NCI-H460 (cell line): ENCODE results near the gene COL5A2. TPM values are rescaled to one million over a fixed set of nuclear protein-coding genes. Genes with fewer than 3 reads are reported as not detected.

ENCODE experiments used
- DNase-seq: peaks from one replicate; pipeline ENCODE4 v3.0.0-alpha.2; 2016; ENCODE audit warnings: low read depth; ENCODE audit errors: extremely low read depth
- total RNA-seq: library from RNA; depleted of rRNA; stranded (reverse); fragments of >200 nt; shearing (Covaris generic); gene quantifications from 2 replicates; pipeline ENCODE4 v1.2.3, GENCODE V29; 2014

Gene COL5A2
- total RNA-seq, 1 experiment from 2014 or later: 1,098 TPM

GRCh38 chr2:189111063-189111715, 68.4 kb downstream of the COL5A2 start:
- DNase-seq: peak; percentile 69

- no peak for DNase-seq
These were observed 69.6 kb downstream of the COL5A2 start for GRCh38 chr2:189109921-189110397.

GRCh38 chr2:189104934-189105333, 74.6 kb downstream of the COL5A2 start:
- no peak for DNase-seq

GRCh38 chr2:189102735-189103134, 76.8 kb downstream of the COL5A2 start:
- DNase-seq: no peak

- no peak for DNase-seq
These were observed 81.6 kb downstream of the COL5A2 start for GRCh38 chr2:189097934-189098333.

- DNase-seq: peak; percentile 49
These were observed 82.7 kb downstream of the COL5A2 start for GRCh38 chr2:189096769-189097447.

- DNase-seq: no peak
These were observed 84.5 kb downstream of the COL5A2 start for GRCh38 chr2:189095101-189095500.

- DNase-seq: no peak
These were observed 86.6 kb downstream of the COL5A2 start for GRCh38 chr2:189092936-189093335.

GRCh38 chr2:189091253-189091652, 88.3 kb downstream of the COL5A2 start:
- no peak for DNase-seq

GRCh38 chr2:189088591-189089205, 90.9 kb downstream of the COL5A2 start:
- no peak for DNase-seq

GRCh38 chr2:189086710-189087109, 92.9 kb downstream of the COL5A2 start:
- DNase-seq: no peak

- DNase-seq: no peak
These were observed 93.3 kb downstream of the COL5A2 start for GRCh38 chr2:189086250-189086649.

GRCh38 chr2:189083606-189084005, 96.0 kb downstream of the COL5A2 start:
- no peak for DNase-seq

GRCh38 chr2:189083106-189083505, 96.5 kb downstream of the COL5A2 start:
- no peak for DNase-seq

- no peak for DNase-seq
These were observed 97.1 kb downstream of the COL5A2 start for GRCh38 chr2:189082376-189082975.

- DNase-seq: no peak
These were observed 103.0 kb downstream of the COL5A2 start for GRCh38 chr2:189076572-189076971.

GRCh38 chr2:189076120-189076519, 103.4 kb downstream of the COL5A2 start:
- DNase-seq: no peak

- no peak for DNase-seq
These were observed 105.1 kb downstream of the COL5A2 start for GRCh38 chr2:189074506-189074905.

- DNase-seq: no peak
These were observed 107.5 kb downstream of the COL5A2 start for GRCh38 chr2:189072036-189072435.

- no peak for DNase-seq
These were observed 109.5 kb downstream of the COL5A2 start for GRCh38 chr2:189069855-189070619.

GRCh38 chr2:189066037-189066436, 113.5 kb downstream of the COL5A2 start:
- DNase-seq: no peak
